HL-60/S4 treated with retinoic acid at 250 ng/mL for 4 days and 3 days (cell line): Measurements from ENCODE around the gene PARP12.

Source experiments
- in situ Hi-C: fragments of 300-500 bp; cut with MboI; formaldehyde crosslinking; loops from 2 replicates; pipeline ENCODE4 v1.7.0; 2022; ENCODE audit warnings: low sequenced_read_pairs

PARP12 gene

DNA sequence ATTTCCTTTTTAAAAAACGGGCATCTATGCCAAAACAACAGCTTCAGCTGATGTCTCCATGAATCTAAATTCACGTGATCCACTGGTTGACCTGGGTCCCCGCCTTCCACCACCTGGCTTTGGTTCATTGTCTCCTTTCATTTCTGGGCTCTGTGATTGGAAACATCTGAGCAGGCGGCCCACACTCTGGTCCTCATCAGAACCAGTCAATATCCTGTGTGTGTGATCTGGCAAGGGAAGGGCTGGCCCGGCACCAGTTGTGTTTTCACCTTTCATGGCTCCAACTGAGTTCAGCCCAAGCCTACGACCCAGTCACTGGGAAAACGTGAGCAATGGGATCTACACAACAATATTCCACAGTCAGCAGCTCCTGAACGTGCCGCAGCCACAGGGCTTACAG is 46.2 kb downstream of the PARP12 start:
- in situ Hi-C loops, result loop anchor here (25.0 kb wide), 2 partner anchors 321 to 504 kb away; partner anchors contain the start of gene CLEC2L

DNA sequence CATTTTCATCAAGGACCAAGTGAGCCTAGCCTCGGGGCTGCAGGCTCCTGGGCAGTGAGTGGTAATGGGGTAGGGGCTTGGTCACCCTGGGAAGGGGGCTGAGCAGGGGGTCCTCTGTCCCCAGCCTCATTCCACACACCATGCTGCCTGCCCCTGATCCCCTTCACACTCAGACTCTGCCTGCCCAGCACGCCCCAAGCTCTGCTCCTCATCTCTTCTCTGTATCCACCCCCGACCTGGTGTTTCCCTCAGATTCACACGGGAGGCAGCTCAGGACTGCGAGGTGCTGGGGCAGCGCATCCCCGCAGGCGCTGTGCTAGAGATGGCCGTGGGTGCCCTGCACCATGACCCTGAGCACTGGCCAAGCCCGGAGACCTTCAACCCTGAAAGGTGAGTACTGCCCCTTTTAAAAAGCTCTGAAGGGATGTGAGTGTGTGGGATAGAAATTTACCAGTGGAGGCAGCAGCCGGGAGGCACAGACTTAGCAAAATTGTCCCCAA is 47.2 kb downstream of the PARP12 start:
- in situ Hi-C loops, result loop anchor here (25.0 kb wide), 2 partner anchors 322 to 503 kb away; partner anchors contain the start of gene CLEC2L

DNA sequence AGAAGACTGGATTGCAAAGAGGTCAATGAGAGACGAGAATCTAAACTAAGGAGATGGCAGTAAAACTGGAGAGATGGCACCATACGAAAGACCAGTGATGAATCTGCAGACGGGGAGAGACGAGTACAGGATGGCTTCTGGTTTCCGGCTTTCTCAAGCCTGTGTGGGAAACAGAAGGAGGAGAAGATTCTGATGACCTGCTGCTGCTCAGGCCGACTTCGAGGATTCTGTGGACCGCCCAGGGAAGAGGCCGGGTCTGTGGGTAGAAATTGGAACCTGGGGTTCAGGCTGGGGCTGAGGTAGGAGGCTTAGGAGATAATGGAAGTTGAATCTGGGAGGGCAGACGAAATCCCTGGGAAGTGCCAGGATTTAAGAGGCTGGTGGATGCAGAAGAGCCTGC is 48.6 kb downstream of the PARP12 start:
- in situ Hi-C loops, result loop anchor here (25.0 kb wide), 2 partner anchors 323 to 502 kb away; partner anchors contain the start of gene CLEC2L

- in situ Hi-C loops, result loop anchor here (25.0 kb wide), 2 partner anchors 324 to 501 kb away; partner anchors contain the start of gene CLEC2L
Observed at GRCh38 chr7:140013676-140014075, 49.1 kb downstream of the PARP12 start.

- in situ Hi-C loops, result loop anchor here (25.0 kb wide), 2 partner anchors 327 to 498 kb away; partner anchors contain the start of gene CLEC2L
Observed at GRCh38 chr7:140010194-140010895, 52.4 kb downstream of the PARP12 start.

DNA sequence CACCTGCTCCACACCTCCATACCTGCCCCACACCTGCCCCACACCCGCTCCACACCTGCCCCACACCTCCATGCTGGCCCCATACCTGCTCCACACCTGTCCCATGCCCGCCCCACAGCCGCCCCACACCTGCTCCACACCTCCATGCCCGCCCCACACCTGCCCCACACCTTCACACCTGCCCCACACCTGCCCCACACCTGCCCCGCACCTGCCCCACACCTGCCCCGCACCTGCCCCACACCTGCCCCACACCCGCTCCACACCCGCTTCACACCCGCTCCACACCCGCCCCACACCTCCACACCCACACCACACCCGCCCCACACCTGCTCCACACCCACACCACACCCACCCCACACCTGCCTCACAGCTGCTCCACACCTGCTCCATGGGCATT is 53.0 kb downstream of the PARP12 start:
- in situ Hi-C loops, result loop anchor here (10.0 to 25.0 kb wide), 4 partner anchors 235 to 497 kb away; partner anchors contain the start of genes CLEC2L and HIPK2

DNA sequence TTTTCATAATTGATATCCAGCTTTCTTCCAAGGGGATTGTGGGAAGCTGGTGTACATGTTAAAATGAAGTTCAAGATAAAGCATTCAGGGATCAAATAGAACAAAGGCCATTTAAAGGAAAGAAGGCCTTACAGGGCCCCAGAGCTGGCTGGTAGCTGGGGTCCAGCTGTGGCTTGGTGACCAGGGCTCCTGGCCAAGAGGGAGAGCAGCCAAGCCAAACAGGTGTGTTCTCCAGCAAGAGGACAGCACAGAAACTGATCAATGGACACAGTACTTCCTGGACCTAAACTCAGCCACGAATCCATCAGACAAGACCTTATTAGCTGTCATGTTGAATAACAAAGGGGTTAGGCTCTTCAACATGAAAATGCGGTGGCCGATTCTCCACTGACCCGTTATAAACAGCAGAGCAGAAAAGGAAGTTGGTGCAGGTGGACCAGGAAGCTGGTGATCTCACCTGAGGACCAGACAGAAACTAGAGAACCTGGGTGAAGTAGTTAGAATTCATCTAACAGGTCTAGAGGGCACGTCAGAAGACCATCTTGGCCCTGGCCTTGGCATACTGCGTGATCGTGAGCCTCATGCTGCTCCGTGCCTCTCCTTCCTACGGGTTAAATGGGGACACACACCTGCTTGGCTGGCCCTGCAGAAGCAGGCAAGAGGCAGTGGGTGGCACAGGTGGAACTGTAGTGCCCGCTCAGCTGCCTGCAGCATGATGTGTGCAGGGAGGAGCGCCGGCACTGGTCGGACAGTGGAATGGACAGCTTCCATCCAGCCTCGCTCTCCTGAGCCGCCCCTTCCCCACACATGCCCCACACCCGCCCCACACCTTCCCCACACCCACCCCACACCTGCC is 53.8 kb downstream of the PARP12 start:
- in situ Hi-C loops, result loop anchor here (10.0 to 25.0 kb wide), 4 partner anchors 234 to 497 kb away; partner anchors contain the start of genes CLEC2L and HIPK2

DNA sequence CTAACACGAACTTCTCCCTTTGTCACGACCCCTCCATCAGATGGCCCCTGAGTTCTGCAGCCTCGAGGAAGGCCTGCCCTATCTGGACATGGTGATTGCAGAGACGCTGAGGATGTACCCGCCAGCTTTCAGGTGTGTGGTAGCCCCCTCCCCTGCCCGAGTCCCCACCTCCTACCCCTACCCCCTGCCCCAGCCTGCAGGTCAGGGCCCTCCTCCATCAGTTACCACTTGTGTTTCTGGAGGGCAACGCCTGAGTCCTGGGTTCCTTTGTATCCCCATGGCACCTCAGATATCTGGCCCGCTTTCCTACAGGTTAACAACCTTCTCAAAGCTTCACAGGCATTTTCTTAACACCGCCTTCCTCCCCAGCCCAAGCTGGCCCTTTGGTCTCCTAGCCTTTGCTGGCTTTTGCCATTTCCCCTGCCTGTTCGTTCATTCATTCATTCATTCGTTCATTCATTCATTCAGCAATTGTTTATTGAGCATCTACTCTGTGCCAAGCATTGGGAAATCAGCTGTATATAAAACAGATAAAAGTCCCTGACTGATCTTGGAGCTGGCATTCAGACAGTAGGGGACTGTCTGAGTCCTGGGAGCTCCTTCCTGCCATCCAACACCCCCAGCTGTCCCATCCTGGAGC is 55.6 kb downstream of the PARP12 start:
- in situ Hi-C loops, result loop anchor here (10.0 to 25.0 kb wide), 4 partner anchors 232 to 495 kb away; partner anchors contain the start of genes CLEC2L and HIPK2

DNA sequence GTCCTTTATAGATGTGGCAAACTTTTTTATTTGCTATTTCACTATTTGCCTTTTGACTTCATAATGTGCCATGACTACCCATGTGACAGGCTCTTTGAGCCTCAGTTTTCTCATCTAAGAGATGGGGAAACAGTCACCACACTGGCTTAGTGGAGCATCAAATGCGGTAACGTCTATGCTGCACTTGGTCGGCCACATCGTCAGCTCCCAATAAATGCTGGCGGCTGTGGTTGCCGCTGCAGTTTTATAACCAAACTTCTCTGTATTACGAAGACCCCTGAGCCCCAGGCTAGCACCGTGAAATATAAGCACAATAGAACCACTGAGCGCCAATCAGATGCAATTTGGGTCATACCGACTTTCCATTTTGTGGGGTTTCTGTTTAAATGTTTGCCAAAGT is 56.2 kb downstream of the PARP12 start:
- in situ Hi-C loops, result loop anchor here (10.0 to 25.0 kb wide), 4 partner anchors 232 to 494 kb away; partner anchors contain the start of genes CLEC2L and HIPK2

DNA sequence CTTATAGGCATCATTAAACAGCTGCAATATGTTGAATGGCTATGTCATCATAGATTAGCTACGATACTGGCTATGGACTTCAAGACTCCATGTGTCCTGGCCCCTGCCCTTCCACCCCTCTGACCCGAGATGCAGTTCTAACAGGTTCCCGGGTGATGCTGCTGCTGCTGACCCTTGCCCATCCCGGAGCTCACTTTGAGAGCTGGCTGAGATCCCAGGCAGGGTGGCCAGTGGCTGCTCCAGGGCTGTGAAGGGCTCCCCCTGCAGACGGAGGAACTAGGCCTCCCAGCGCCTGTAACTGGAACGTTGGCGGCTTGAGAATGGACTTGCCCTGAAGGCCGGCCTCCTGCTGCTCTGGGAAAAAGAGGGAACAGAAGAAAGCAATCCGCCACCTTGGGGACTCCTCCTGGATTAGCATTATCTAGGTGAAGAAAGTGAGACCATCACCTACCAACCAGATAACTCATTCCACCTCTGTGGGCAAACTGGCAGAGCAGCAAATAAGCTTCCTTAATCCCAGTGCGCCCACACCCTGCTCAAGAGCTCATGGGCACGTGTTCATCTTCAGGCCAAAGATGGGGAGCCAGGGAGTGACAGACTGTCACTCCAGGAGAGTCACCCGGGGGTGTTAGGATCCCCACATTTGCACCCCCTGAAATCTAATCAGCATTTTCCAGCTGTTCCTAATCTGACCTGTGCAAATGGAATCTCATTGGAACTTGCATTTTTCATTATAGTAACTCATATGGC is 56.8 kb downstream of the PARP12 start:
- in situ Hi-C loops, result loop anchor here (10.0 to 25.0 kb wide), 4 partner anchors 231 to 494 kb away; partner anchors contain the start of genes CLEC2L and HIPK2

GRCh38 chr7:140005341-140005740 is 57.4 kb downstream of the PARP12 start:
- in situ Hi-C loops, result loop anchor here (10.0 to 25.0 kb wide), 4 partner anchors 231 to 493 kb away; partner anchors contain the start of genes CLEC2L and HIPK2

DNA sequence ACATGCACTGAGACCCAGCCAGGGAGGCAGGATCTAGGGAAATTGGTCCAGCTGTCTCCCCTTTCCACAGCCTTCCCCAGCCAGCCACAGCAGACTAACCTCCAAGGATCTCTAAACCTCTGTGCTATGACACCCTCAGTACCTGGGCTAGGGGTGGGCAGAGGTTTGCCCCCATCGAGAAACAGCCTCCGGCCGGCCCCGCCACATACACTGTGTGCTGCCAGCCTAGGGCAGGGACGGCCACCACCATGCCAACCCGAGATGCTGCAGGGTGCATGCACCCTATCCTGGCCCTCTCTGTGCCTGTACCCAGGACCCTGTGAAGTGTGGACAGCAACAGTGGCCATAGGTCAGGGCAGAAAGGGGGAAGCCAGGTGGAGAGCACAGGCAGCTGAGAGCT is 58.1 kb downstream of the PARP12 start:
- in situ Hi-C loops, result loop anchor here (10.0 to 25.0 kb wide), 4 partner anchors 230 to 492 kb away; partner anchors contain the start of genes CLEC2L and HIPK2

- in situ Hi-C loops, result loop anchor here (10.0 to 25.0 kb wide), 4 partner anchors 229 to 492 kb away; partner anchors contain the start of genes CLEC2L and HIPK2
Observed at GRCh38 chr7:140003913-140004382, 58.8 kb downstream of the PARP12 start.

DNA sequence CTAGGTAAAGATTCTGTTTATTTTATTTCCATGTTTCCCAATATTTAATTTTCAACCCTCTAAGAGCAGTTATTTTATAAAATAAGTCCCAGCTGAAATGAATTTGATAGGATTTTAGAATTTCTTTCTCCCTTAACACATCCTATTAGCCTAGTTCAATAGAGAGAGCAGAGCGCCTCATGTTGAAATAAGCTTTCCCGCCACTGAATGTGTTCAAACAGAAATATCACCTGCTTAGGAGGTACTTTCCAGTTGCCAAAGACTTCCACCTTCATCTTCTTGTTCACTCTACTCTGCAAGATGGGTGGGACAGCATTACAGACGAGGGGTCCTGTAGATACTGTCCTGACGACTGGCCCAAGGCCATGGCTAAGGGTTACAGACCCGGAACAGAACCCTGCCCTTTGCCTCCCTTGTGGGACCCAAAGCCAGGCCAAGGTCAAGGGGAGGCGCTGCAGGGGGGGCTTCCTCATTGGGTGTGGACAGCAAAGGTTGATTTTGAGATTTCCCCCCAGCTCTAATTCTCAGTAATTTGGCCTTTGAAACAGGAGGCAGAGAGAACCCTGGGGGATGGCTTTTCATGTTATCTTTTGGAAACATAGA is 62.0 kb downstream of the PARP12 start:
- in situ Hi-C loops, result loop anchor here (10.0 to 25.0 kb wide), 4 partner anchors 226 to 488 kb away; partner anchors contain the start of genes CLEC2L and HIPK2

GRCh38 chr7:139999516-139999915 is 63.2 kb downstream of the PARP12 start:
- in situ Hi-C loops, result no loop called here

GRCh38 chr7:139998572-139998971 is 64.2 kb downstream of the PARP12 start:
- in situ Hi-C loops, result no loop called here

DNA sequence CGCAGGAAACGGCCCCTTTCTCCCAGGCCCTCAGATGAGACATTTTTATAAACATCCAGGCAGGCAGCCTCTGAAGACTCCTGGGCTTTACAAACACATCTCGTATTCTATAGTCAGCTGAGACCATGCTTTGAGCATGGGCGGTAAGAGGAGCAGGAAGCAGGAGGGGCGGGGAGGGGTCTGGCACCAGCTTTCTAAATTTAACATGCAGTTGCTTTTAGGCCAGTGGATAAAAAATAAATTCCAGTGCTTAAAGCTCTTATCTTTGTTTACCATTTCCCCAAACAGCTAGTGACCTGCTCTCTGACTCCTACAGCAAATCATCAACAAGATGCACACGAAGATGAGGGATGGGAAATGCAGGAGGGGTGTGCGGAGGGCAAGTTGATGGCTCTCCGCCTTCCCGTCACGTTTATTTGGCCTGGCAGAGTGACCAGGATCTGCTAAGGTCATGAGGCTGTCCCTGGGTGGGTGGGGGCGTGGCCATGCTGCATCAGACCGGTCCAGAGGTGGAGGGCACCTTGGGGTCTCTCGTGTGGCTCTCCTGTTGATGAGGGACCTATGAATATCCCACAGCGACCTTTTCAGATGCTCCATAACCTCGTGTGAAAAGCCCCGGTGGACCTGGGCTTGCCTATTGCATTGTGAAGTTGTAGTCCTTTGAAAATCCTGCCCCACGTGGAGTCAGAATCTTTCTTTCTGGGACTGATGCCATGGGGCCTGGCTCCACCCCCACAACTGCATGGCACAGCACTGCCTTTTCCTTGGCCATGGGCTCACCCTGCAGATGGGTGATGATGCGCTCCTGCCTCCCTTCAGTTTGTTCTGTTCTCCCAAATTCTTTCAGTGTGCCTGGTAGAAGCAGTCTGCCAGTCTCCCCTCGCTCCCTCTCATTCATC is 67.5 kb downstream of the PARP12 start:
- in situ Hi-C loops, result no loop called here

DNA sequence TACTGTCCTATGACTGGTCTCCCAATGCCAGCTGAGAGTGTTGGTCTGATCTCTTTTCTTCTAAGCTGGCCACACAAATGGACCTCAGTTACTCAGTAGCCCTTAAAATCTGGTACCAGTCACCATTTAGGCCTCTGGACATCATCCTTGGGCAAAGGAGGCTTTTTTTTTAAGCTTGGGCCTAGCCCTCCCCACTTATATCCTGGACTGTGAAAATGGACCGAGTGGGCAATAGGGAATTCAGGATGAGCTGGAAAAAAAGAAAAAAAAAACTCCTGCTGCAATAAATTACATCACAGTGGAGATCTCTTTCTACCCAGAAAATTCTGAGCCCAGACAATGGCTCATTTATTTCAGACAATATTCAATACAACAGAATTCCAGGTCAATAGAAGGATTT is 68.4 kb downstream of the PARP12 start:
- in situ Hi-C loops, result no loop called here
